K562 (cell line): ENCODE measurements around the gene ABHD18. TPM values are rescaled to one million over a fixed set of nuclear protein-coding genes. Genes with fewer than 3 reads are reported as not detected.
"Not testable (repeated sequence)": the region's sequence is repeated elsewhere in the genome, so short reads cannot be mapped to it uniquely, and the experiment has no call there.

Experiments used
- ATAC-seq: fragments of 200-7000 bp; cut with Tn5 transposase; 3 replicates; pipeline ENCODE4 v1.9.1; 2020; ENCODE audit warnings: moderate library complexity
- BruUV-seq: library from RNA; stranded (reverse); fragments of 400-500 nt; replicated peaks from 2 replicates; lab custom pipeline; 2021; lab: Mats Ljungman, UMichigan
- CTCF ChIA-PET: fragments of 300-600 bp; formaldehyde crosslinking; extraction: SDS; loops from one replicate; lab custom pipeline; 2021; ENCODE audit warnings: low intra/inter-chr PET ratio; lab: Yijun Ruan, JAX
- POLR2A ChIA-PET: fragments of 300-600, 350-650 bp; sonication (Branson Sonifier 250); formaldehyde crosslinking; extraction: SDS; loops from one replicate; lab custom pipeline; 2021; ENCODE audit warnings: antibody characterized with exemption, inconsistent platforms; lab: Yijun Ruan, JAX
- DNase-seq, 4 experiments: peaks; one replicate each; pipeline versions ENCODE4 v3.0.0 to v3.0.0-alpha.2; 2011 to 2018; ENCODE audit warnings: low spot score in 3 of 4, mixed read lengths in 3 of 4; ENCODE audit errors: extremely low read depth in 1 of 4
- FAIRE-seq: peaks from 2 replicates; lab custom pipeline; 2011; peaks lifted over from hg19 to GRCh38; lab: Jason Lieb, UNC
- H2AFZ ChIP-seq: 2 replicates; pipeline ENCODE4 v1.6.0; 2011; ENCODE audit warnings: low read depth, low read length, control low read depth, inconsistent platforms
- H3K27ac ChIP-seq: fragments of 200-600 bp; 3 replicates; pipeline ENCODE4 v1.8.0; 2011; ENCODE audit warnings: low read depth, mild to moderate bottlenecking, control low read depth, inconsistent platforms, low read length, moderate library complexity, mixed read lengths; ENCODE audit errors: extremely low read depth
- H3K27me3 ChIP-seq, 2 experiments: fragments of 300-600 bp in 1 of 2; 2 replicates in 1 of 2; 3 replicates in 1 of 2; pipeline versions ENCODE4 v1.6.0 to v1.8.0; 2011; ENCODE audit warnings: inconsistent platforms in 2 of 2, low read length in 2 of 2, mild to moderate bottlenecking in 1 of 2, mixed read lengths in 1 of 2, moderate library complexity in 1 of 2; ENCODE audit not compliant: control insufficient read depth in 2 of 2, insufficient read depth in 2 of 2
- H3K36me3 ChIP-seq: fragments of 300-600 bp; 3 replicates; pipeline ENCODE4 v1.8.0; 2011; ENCODE audit warnings: mild to moderate bottlenecking, low read length, inconsistent platforms; ENCODE audit not compliant: control insufficient read depth, insufficient read depth
- H3K4me1 ChIP-seq, 2 experiments: fragments of 200-600 bp in 1 of 2; replicated peaks in 1 of 2; 2 replicates in 1 of 2; 3 replicates in 1 of 2; pipeline versions ENCODE4 v1.5.1 to v1.8.0; 2011; ENCODE audit warnings: inconsistent platforms in 2 of 2, low read length in 2 of 2, mild to moderate bottlenecking in 1 of 2, mixed read lengths in 1 of 2, moderate library complexity in 1 of 2; ENCODE audit not compliant: control insufficient read depth in 2 of 2, insufficient read depth in 2 of 2
- H3K4me2 ChIP-seq: 2 replicates; pipeline ENCODE4 v1.6.1; 2011; ENCODE audit warnings: low read length, control low read depth, inconsistent platforms, mixed read lengths; ENCODE audit not compliant: insufficient read depth
- H3K4me3 ChIP-seq: fragments of 200-600 bp; sonication (generic), shearing (Covaris generic); 2 replicates; pipeline ENCODE4 v1.5.1; 2016; ENCODE audit warnings: control low read depth, inconsistent platforms
- H3K79me2 ChIP-seq: fragments of 200-600 bp; 3 replicates; pipeline ENCODE4 v1.8.0; 2011; ENCODE audit warnings: low read length, inconsistent platforms; ENCODE audit not compliant: control insufficient read depth, insufficient read depth
- H3K9ac ChIP-seq, 2 experiments: 2 replicates each; pipeline versions ENCODE4 v1.6.0 to v1.6.1; 2011; ENCODE audit warnings: low read depth in 2 of 2, low read length in 2 of 2, control low read depth in 1 of 2, inconsistent platforms in 1 of 2, mild to moderate bottlenecking in 1 of 2, mixed read lengths in 1 of 2; ENCODE audit not compliant: insufficient read depth in 1 of 2
- H3K9me1 ChIP-seq: one replicate; pipeline ENCODE4 v1.6.0; 2011; ENCODE audit warnings: inconsistent platforms, mild to moderate bottlenecking, low read length, moderate library complexity; ENCODE audit not compliant: control insufficient read depth, insufficient read depth
- H3K9me3 ChIP-seq: replicated peaks from 2 replicates; pipeline ENCODE4 v1.5.1; 2011; ENCODE audit warnings: low read depth, low read length, inconsistent platforms; ENCODE audit not compliant: control insufficient read depth, insufficient read depth
- H4K20me1 ChIP-seq: replicated peaks from 2 replicates; pipeline ENCODE4 v1.6.1; 2011; ENCODE audit warnings: low read length, inconsistent platforms, mixed read lengths; ENCODE audit not compliant: control insufficient read depth, insufficient read depth
- AFF4 ChIP-seq: sonication (generic); formaldehyde crosslinking; IDR thresholded peaks from 2 replicates; pipeline ENCODE4 v1.8.0; 2023; ENCODE audit warnings: mild to moderate bottlenecking, missing genetic modification reagents
- CHAMP1 ChIP-seq: fragments of 450-650 bp; IDR thresholded peaks from 2 replicates; pipeline ENCODE4 v1.6.1; 2016; ENCODE audit warnings: mild to moderate bottlenecking
- KDM2B ChIP-seq: fragments of 250-450 bp; sonication (Bioruptor Pico); IDR thresholded peaks from 2 replicates; pipeline ENCODE4 v1.8.0; 2021; ENCODE audit warnings: mild to moderate bottlenecking, moderate library complexity
- NKRF ChIP-seq: fragments of 450-650 bp; IDR thresholded peaks from 2 replicates; pipeline ENCODE4 v1.6.1; 2016; ENCODE audit warnings: borderline replicate concordance
- ZC3H4 ChIP-seq: sonication (generic); formaldehyde crosslinking; IDR thresholded peaks from 2 replicates; pipeline ENCODE4 v1.9.0; 2021; ENCODE audit warnings: missing genetic modification reagents, borderline replicate concordance
- WGBS: fragments of 100-300 bp; shearing (Covaris generic); methylation state at CpG from one replicate; pipeline ENCODE4 v1.1.6; 2016; ENCODE audit warnings: low coverage, mixed read lengths; ENCODE audit not compliant: insufficient coverage; ENCODE audit errors: missing lambda C conversion rate; 5-methylcytosine and 5-hydroxymethylcytosine counted together
- in situ Hi-C: fragments of 300-500 bp; cut with MboI; formaldehyde crosslinking; loops from 4 replicates; pipeline ENCODE4 v1.15.0; 2018; ENCODE audit warnings: inconsistent platforms, mixed read lengths
- intact Hi-C: fragments of 100-400 bp; cut with micrococcal nuclease; formaldehyde crosslinking; loops from 2 replicates; pipeline ENCODE4 v1.14.2; 2022
- polyA plus RNA-seq, 8 experiments: library from polyadenylated mRNA; depleted of rRNA in 4 of 8; stranded (reverse) in 5 of 8; unstranded in 3 of 8; fragments of >200 nt; fragmentation: Nextera tagmentation in 2 of 8; fragmentation: Illumina TruSeq in 1 of 8; extraction: Ambion mirVana in 2 of 8; extraction: Trizol in 1 of 8; gene quantifications; 2 replicates each; pipeline versions ENCODE4 v1.2.1 to v1.2.3, GENCODE V29; 2011 to 2014; ENCODE audit warnings: inconsistent platforms in 1 of 8, missing spikeins in 1 of 8
- total RNA-seq, 7 experiments: library from RNA; depleted of rRNA in 6 of 7; stranded (reverse); fragments of >200 nt in 6 of 7; fragmentation: Illumina TruSeq in 2 of 7; extraction: Trizol in 2 of 7; gene quantifications; 2 replicates each; pipeline versions ENCODE4 v1.2.1 to v1.2.3, GENCODE V29; 2011 to 2021; ENCODE audit warnings: low replicate concordance in 1 of 7

Gene ABHD18
- total and polyA plus RNA-seq, 9 of the 15 experiments (the other 6 are each of a cell fraction or from before 2014, with no cell fraction given) = 6.1 to 25.0 (median 16.0) TPM

- 0 out of 2 replicates have a peak, but pooled peaks have one; percentile 41 for TF ChIP-seq AFF4 (CRISPR knock-in tag)
These were observed 1.4 kb upstream of the ABHD18 start (continued) for GRCh38 chr4:127963633-127964398.

GRCh38 chr4:127964426-127965061, 662 bp upstream of the ABHD18 start:
- H3K4me2 ChIP-seq = peak overlapping the region; percentile 81
- intact Hi-C loops = loop anchor here (1.0 to 5.0 kb wide), 4 partner anchors 84 to 357 kb away; partner anchors contain the start of genes HSPA4L, LARP1B and PLK4
- peaks cover 13 to 31% of the 10 kb centered on the region in 2 experiments for H3K4me1 ChIP-seq
- peaks cover 18% of the 10 kb centered on the region for H3K36me3 ChIP-seq
- DNase-seq, FAIRE-seq, H3K9me3 ChIP-seq, H3K9me1 ChIP-seq, H4K20me1 ChIP-seq, H3K27me3 ChIP-seq, in situ Hi-C loops: not testable (repeated sequence)
- WGBS = under 1% methylated on average over 38 of the region's 41 CpGs
- H3K79me2 ChIP-seq = peaks cover 78% of the 10 kb centered on the region
- peak overlapping the region; percentile 87 to 100 for H3K9ac ChIP-seq
- POLR2A ChIA-PET = interaction anchor here (0.8 to 1.4 kb wide), 11 partner anchors 12 to 305 kb away, joined by 3 to 11 read pairs (median 4); partner anchors contain the start of genes LARP1B and PLK4
- H3K27ac ChIP-seq = peak overlapping the region; percentile 80
- CTCF ChIA-PET = interaction anchor here (0.6 kb wide), 1 partner anchor 1470 kb away, joined by 3 read pairs; no protein-coding TSS in a partner anchor
- BruUV-seq = TSS peak; percentile 64
- peak; percentile 30 for ATAC-seq
- H2AFZ ChIP-seq = peak overlapping the region; percentile 99
- H3K4me3 ChIP-seq = peak overlapping the region; percentile 59
- TF ChIP-seq NKRF (peak; percentile 78; the same call in 1 of the 2 replicates), ZC3H4 (CRISPR knock-in tag) (0 out of 2 replicates have a peak, but pooled peaks have one; percentile 73), KDM2B (0 out of 2 replicates have a peak, but pooled peaks have one; percentile 17), CHAMP1 (0 out of 2 replicates have a peak, but pooled peaks have one; percentile 11)
